Kidney (tissue), 14 donors: ENCODE results near the gene CCNL1. TPM values are rescaled to one million over a fixed set of nuclear protein-coding genes. Genes with fewer than 3 reads are reported as not detected.
"Not testable (repeated sequence)": the region's sequence is repeated elsewhere in the genome, so short reads cannot be mapped to it uniquely, and the experiment has no call there.

ENCODE experiments used
- DNase-seq, 5 donors: peaks; one replicate each; pipeline ENCODE4 v3.0.0-alpha.2; 2013 to 2020
- FAIRE-seq: peaks from 2 replicates; lab custom pipeline; 2012; peaks lifted over from hg19 to GRCh38; lab: Jason Lieb, UNC
- H3K27ac ChIP-seq, 2 donors: one replicate each; pipeline ENCODE4 v1.7.0; 2013; ENCODE audit warnings: low read depth in 2 of 2, low read length in 2 of 2, inconsistent platforms in 1 of 2
- H3K27me3 ChIP-seq: one replicate; pipeline ENCODE4 v1.7.1; 2013; ENCODE audit warnings: low read length, inconsistent platforms; ENCODE audit not compliant: control insufficient read depth, insufficient read depth
- H3K36me3 ChIP-seq, 3 donors: one replicate each; pipeline versions ENCODE4 v1.7.0 to v1.7.1; 2013; ENCODE audit warnings: low read length in 3 of 3, control low read depth in 1 of 3, inconsistent platforms in 1 of 3; ENCODE audit not compliant: insufficient read depth in 3 of 3, control insufficient read depth in 2 of 3
- H3K4me1 ChIP-seq, 3 donors: one replicate each; pipeline versions ENCODE4 v1.7.0 to v1.7.1; 2013; ENCODE audit warnings: low read length in 3 of 3, inconsistent platforms in 1 of 3, low read depth in 1 of 3; ENCODE audit not compliant: control insufficient read depth in 2 of 3, insufficient read depth in 2 of 3
- H3K4me3 ChIP-seq, 3 donors: one replicate each; pipeline versions ENCODE4 v1.7.0 to v1.8.1; 2013; ENCODE audit warnings: low read length in 3 of 3, control low read depth in 1 of 3, inconsistent platforms in 1 of 3
- H3K9ac ChIP-seq, 3 donors: one replicate each; pipeline versions ENCODE4 v1.7.0 to v1.7.1; 2013; ENCODE audit warnings: low read length in 3 of 3, control low read depth in 1 of 3, inconsistent platforms in 1 of 3
- H3K9me3 ChIP-seq, 3 donors: one replicate each; pipeline versions ENCODE4 v1.7.0 to v1.7.1; 2013; ENCODE audit warnings: low read length in 3 of 3, control low read depth in 1 of 3, inconsistent platforms in 1 of 3; ENCODE audit not compliant: control insufficient read depth in 2 of 3, insufficient read depth in 1 of 3
- intact Hi-C: fragments of 100-400 bp; cut with DNase I; formaldehyde crosslinking; loops from one replicate; pipeline ENCODE4 v1.11.1; 2022
- polyA plus RNA-seq: library from polyadenylated mRNA; stranded (reverse); fragments of 350-450 nt; fragmentation: Illumina TruSeq; extraction: RNeasy Lipid Tissue Mini Kit (QIAGEN cat#74804); gene quantifications from one replicate; pipeline ENCODE4 v1.2.3, GENCODE V29; 2014; ENCODE audit warnings: low read depth, low replicate concordance; ENCODE audit not compliant: insufficient read depth
- total RNA-seq: library from RNA; stranded (reverse); fragmentation: NEBNext Ultra II Directional; extraction: Animal tissue kit (Norgen Biotek cat#: 25700); gene quantifications from one replicate; pipeline ENCODE4 v1.2.1, GENCODE V29; 2021
- TF ChIP-seq, protein P1 (sequence below): IDR thresholded peaks from 3 replicates; pipeline ENCODE4 v1.5.1; 2012; ENCODE audit warnings: mild to moderate bottlenecking, moderate library complexity, borderline replicate concordance; ENCODE audit not compliant: insufficient read depth; ENCODE audit errors: extremely low read depth
- donor health status: control.
- donor health status: control.
- donor health status: control.
- donor health status: control.
- donor health status: control.
- donor health status: DM: yes; HTN: yes; CAD: no.
- donor health status: Normal renal cell carcinoma (clear cell type).

The CCNL1 gene
- total and polyA plus RNA-seq, 2 donors from 2014 or later: 41.7 to 104 TPM

DNA sequence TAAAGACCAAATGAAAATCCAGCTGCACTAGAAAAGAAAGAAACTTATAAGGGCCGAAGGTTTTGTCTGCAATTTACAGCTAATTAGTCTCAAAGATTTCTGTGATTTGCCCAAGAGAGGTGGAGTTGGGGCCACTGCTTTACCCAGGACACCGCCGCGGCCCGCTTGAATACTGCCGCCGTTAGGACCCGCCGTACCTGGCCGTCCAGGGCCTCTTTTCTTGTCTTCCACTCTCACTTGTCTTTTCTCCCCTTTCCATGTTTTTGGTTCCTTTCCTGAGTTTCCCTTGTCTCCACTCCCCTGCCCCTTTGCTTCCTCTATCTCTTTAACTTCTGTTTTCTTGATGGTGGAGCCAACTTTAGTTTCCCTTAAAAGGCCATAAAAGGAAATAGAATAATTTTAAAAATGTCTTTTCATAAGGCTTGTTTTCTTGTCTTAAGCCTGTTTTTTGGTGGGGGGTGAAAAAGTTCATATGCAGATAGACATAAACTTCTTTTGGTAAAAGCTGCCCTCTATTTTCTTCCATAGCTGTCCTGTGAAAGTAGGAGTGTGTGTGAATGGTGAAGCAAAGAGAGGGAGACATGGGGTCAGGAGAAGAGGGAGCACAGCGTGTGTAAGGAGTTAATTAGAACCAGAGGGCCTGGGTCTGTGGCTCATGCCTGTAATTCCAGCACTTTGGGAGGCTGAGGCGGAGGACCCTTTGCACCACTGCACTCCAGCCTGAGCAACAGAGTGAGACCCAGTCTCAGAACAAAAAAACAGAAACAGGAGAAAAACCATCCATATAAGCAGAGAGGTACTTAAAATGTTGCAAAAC is 16.0 kb upstream of the CCNL1 start:
- Histone ChIP-seq H3K9me3 (no peaks in the 10 kb centered on the region), H3K36me3 (no peaks in the 10 kb centered on the region), H3K9ac (peak overlapping the region; percentile 84 to 97 (median 93)), H3K27ac (peak overlapping the region; percentile 97 to 98), H3K4me3 (peak overlapping the region; percentile 89 to 96 (median 91)), H3K27me3 (no peaks in the 10 kb centered on the region), H3K4me1 (peaks cover 2 to 7% (median 3%) of the 10 kb centered on the region in 3 donors)
- TF ChIP-seq, protein P1, sequence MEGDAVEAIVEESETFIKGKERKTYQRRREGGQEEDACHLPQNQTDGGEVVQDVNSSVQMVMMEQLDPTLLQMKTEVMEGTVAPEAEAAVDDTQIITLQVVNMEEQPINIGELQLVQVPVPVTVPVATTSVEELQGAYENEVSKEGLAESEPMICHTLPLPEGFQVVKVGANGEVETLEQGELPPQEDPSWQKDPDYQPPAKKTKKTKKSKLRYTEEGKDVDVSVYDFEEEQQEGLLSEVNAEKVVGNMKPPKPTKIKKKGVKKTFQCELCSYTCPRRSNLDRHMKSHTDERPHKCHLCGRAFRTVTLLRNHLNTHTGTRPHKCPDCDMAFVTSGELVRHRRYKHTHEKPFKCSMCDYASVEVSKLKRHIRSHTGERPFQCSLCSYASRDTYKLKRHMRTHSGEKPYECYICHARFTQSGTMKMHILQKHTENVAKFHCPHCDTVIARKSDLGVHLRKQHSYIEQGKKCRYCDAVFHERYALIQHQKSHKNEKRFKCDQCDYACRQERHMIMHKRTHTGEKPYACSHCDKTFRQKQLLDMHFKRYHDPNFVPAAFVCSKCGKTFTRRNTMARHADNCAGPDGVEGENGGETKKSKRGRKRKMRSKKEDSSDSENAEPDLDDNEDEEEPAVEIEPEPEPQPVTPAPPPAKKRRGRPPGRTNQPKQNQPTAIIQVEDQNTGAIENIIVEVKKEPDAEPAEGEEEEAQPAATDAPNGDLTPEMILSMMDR: no peak
- intact Hi-C loops: no loop called here
- peak; percentile 46 to 78 (median 70) for DNase-seq
- FAIRE-seq: no peak

DNA sequence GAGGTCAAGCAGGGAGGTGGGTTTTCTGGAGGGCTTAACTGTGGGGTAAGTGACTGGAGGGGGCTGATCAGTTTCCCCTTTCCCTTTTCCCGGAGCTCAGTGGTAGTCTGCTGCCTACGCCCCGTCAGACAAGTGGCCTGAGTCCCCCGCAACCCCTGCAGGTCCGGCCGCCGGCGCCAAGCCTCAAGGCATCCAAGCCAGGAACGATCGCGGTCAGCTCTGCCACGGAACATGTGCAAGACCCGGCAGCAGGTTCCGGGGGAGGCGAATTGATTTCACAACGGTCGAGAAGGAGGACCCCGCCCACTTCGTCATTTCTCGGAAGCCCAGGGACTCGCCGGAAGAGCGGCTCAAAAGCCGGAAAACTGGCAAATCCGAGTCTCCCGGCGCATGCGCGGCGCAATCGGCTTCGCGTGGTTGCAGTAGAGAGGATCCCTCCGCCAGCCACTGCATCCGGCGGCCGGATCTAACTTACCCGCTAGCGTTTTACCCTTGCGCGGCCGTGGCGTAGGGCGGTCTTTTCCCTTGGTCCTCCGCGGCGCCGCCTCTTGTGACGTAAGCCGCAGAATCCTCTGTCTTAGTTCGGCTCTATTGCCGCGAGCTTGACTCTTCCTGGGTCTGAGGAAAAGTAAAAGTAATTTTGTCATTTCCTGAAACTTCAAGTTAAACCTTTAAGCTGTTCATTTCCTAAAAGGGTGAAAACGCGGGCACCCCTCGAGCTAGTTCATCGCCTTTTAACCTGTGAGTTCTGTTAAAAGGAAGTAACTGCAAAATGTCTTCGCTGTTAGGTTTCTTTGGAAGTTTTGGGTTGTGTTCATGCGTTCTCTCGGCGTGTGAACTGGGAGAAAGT is 14.9 kb upstream of the CCNL1 start:
- Histone ChIP-seq H3K9me3 (no peaks in the 10 kb centered on the region), H3K27ac (peak overlapping the region; percentile 98 to 100), H3K36me3 (no peaks in the 10 kb centered on the region), H3K4me3 (peak overlapping the region; percentile 89 to 96 (median 91)), H3K9ac (peak overlapping the region; percentile 93 to 99 (median 97)), H3K27me3 (no peaks in the 10 kb centered on the region), H3K4me1 (peaks cover 2 to 7% (median 3%) of the 10 kb centered on the region in 3 donors)
- DNase-seq (peak; percentile 99 to 100 (median 100)), FAIRE-seq (peak; percentile 77)
- intact Hi-C loops: no loop called here
- TF ChIP-seq, protein P1: no peak

DNA sequence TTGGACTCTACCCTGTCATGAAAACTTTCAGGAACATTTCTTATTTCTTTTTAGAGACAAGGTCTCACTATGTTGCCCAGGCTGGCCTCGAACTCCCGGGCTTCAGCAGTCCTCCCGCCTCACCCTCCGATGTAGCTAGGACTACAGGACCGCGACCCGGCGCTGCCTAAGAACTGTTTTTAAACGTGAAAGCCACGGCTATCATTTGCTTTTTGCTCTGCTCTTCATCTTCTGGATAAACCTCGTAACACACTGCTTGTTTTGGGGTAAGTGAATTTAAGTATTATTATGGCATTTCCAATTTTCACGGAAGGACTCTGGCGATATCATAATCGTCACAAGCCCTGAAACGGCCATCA is 14.3 kb upstream of the CCNL1 start:
- intact Hi-C loops: no loop called here

DNA sequence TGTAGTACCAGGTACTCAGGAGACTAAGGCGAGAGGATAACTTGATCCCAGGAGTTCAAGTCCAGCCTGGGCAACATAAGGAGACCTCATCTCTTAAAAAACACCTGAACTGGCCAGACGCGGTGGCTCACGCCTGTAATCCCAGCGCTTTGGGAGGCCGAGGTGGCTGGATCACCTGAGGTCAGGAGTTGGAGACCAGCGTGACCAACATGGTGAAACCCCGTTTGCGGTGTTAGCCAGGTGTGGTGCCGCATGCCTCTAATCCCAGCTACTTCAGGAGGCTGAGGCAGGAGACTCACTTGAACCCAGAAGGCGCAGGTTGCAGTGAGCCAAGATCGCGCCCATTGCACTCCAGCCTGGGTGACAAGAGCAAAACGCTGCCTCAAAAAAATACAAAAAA is 13.4 kb upstream of the CCNL1 start:
- H3K27ac ChIP-seq, H3K4me3 ChIP-seq, FAIRE-seq, H3K9ac ChIP-seq, DNase-seq, H3K9me3 ChIP-seq, intact Hi-C loops, H3K27me3 ChIP-seq, H3K36me3 ChIP-seq: not testable (repeated sequence)
- peaks cover 2 to 14% (median 3%) of the 10 kb centered on the region in 3 donors for H3K4me1 ChIP-seq

More for the DNA sequence above, 14.3 kb upstream of the CCNL1 start:
- H3K27ac ChIP-seq: peak overlapping the region; percentile 98 to 100
- DNase-seq (peak in 3 of 5 donors; percentile 46 to 80 (median 67)), FAIRE-seq (no peak)
- H3K4me1 ChIP-seq: peaks cover 2 to 7% (median 3%) of the 10 kb centered on the region in 3 donors
- peak overlapping the region; percentile 87 to 99 (median 89) for H3K9ac ChIP-seq
- peak overlapping the region; percentile 72 to 88 (median 87) for H3K4me3 ChIP-seq
- H3K27me3 ChIP-seq: no peaks in the 10 kb centered on the region
- TF ChIP-seq, protein P1: no peak
- no peaks in the 10 kb centered on the region for H3K9me3 ChIP-seq
- H3K36me3 ChIP-seq: no peaks in the 10 kb centered on the region
